GM18951 (cell line): ENCODE measurements around the gene CUX1.

Experiments used
- POLR2A ChIP-seq: IDR thresholded peaks from 4 replicates; pipeline ENCODE4 v1.6.1; 2011; ENCODE audit warnings: mild to moderate bottlenecking; ENCODE audit not compliant: insufficient read length, insufficient read depth; ENCODE audit errors: extremely low read depth
- in situ Hi-C: fragments of 300-500 bp; cut with MboI; formaldehyde crosslinking; loops from one replicate; pipeline ENCODE4 v1.12.0; 2022; ENCODE audit warnings: low sequenced_read_pairs, mixed read lengths, inconsistent platforms; ENCODE audit not compliant: unreplicated experiment

The CUX1 gene

GRCh38 chr7:101817471-101818286 lies at the start of gene CUX1:
Gene CUX1 (plus strand): TSS chr7:101817626. CDS start chr7:101817640, 14 bp downstream.
- in situ Hi-C loops, result no loop called here
- no peak for TF ChIP-seq POLR2A

DNA sequence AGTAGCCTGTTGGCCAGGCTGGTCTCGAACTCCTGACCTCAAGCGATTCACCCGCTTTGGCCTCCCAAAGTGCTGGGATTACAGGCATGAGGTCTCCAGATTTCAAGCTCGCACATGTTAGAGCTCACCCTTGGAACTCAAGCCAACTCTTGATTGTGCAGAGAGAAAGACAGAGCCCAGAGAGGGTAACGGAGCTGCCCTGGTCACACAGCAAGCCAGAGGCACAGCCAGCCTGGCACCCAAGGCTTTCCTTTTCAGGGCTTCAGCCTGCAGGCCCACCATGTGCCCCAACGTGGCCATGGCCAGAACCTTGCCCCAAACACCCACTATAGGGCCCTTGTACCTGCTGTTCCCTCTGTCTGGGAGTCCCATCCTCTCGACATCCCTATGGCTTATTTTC lies 49.1 kb upstream of the CUX1 start:
- TF ChIP-seq POLR2A, result no peak
- in situ Hi-C loops, result no loop called here

DNA sequence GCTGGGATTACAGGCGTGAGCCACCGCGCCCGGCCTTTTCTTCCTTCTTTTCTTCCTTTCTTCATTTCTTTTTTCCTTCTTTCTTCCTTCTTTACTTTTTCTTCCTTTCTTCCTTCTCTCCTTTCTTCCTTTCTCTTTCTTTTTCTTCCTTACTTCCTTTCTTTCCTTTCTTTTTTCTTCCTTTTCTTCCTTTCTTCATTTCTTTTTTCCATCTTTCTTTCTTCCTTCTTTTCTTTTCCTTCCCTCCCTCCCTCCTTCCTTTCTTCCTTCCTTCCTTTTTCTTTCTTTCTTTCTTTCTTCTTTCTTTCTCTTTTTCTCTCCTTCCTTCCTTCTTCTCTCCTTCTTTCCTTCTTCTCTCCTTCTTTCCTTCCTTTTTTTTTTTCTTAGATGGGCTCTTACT lies 47.0 kb upstream of the CUX1 start:
- no peak for TF ChIP-seq POLR2A
- in situ Hi-C loops, result no loop called here

GRCh38 chr7:101772508-101773211 lies 44.8 kb upstream of the CUX1 start:
- TF ChIP-seq POLR2A, result no peak
- in situ Hi-C loops, result no loop called here

- TF ChIP-seq POLR2A, result no peak
- in situ Hi-C loops, result no loop called here
Observed at GRCh38 chr7:101775181-101775580, 42.2 kb upstream of the CUX1 start.

- in situ Hi-C loops, result no loop called here
- no peak for TF ChIP-seq POLR2A
Observed at GRCh38 chr7:101778026-101778580, 39.3 kb upstream of the CUX1 start.

- in situ Hi-C loops, result no loop called here
- no peak for TF ChIP-seq POLR2A
Observed at GRCh38 chr7:101779267-101779666, 38.2 kb upstream of the CUX1 start.

DNA sequence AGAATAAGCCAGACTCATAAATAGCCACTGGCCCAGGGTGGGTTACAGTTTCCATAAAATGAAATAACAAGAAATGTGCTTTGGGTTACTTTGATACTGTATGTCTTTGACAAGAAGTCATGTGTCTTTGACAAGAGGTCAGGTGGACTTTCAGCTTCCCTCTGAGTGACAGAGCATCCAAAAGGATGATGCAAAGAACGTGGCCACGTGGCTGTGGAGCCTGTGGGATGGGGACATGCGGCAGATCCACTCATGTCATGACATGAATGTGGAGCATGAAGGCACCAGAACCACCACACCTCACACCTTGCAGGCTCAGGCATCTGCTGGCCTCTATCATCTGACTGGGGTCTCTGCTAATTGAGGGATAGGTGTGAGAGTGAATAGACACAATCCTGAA lies 37.1 kb upstream of the CUX1 start:
- in situ Hi-C loops, result no loop called here
- no peak for TF ChIP-seq POLR2A

DNA sequence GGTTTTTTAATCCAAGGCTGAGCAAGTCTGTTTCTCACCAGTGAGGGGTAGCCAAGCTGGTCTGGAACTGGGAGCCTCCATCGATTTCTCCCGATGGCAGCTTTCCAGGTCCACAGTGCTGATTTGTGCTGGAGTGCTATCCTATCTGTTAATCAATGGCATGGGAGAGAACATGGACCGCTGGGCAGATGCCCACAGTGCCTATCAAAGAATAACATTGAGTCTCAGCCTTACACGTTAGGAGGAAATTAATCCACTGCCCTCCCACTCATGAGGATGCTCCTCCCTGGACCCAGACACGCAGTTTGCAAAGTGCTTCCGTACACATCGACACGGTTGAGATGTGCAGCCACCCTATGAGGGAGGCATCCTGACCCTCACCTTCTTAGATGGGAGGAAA lies 36.0 kb upstream of the CUX1 start:
- TF ChIP-seq POLR2A, result no peak
- in situ Hi-C loops, result no loop called here

DNA sequence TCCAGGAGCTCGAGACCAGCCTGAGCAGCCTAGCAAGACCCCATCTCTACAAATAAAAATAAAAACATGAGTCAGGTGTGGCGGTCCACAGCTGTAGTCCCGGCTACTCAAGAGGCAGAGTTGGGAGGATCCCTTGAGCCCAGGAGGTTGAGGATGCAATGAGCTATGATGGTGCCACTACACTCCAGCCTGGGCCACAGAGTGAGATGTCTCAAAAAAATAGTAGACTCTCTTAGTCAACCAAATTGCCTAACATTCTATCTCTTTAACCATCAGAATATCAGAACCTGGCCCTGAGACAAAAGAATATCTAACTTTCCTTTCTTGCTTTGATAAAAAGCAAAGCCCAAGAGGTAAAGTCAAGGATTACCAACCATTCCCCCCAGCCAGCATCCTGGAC lies 35.0 kb upstream of the CUX1 start:
- in situ Hi-C loops, result no loop called here
- TF ChIP-seq POLR2A, result no peak

DNA sequence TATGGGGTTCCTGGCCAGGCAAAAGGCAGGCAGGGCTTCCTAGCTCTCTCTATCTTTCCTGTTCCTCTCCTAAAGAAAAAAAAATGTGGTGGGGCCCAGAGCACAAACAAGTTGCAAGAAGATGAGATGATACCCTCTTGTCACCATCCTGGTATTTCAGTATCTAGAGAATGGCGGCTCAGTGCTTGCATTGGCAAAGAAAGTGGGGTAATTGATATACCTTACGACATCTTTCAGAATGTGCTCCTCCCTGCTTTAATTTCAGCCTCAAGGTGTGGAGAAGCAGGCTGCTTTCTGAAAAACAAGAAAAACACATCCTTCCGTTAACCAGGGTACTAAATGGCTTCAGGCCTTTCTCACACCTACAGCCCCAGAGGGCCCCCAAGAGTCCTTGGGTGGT lies 34.5 kb upstream of the CUX1 start:
- in situ Hi-C loops, result no loop called here
- TF ChIP-seq POLR2A, result no peak

DNA sequence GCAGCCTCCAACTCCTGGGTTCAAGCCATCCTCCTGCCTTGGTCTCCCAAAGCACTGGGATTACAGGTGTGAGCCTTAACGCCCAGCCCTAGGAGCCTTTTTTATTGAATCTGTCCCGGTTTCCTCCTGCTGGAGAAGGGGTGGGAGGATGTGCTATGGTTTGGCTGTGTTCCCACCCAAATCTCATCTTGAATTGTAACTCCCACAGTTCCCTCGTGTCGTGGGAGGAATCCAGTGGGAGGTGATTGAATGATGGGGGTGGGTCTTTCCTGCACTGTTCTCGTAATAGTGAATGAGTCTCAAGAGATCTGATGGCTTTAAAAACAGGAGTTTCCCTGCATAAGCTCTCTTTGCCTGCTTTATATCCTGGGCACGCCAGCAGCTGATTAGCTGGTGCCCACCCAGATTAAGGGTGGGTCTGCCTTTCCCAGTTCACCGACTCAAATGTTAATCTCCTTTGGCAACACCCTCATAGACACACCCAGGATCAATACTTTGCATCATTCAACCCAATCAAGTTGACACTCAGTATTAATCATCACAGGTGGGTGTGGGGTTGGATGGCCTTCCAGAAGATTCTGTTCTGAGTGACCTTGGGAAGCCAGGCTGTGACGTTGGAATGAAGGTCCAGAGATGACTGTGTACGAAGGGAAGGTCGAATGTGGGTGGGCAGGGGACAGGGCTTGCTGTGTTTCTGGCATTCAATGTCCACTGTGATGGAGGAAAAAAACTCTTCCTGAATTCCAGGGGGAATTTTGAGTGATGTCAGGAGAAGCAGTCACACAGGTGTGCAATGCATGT lies 33.8 kb upstream of the CUX1 start:
- in situ Hi-C loops, result no loop called here
- TF ChIP-seq POLR2A, result no peak
